ENCODE results near the gene TBC1D8B.

GRCh38 chrX:106894978-106895452, 92.5 kb downstream of the TBC1D8B start:
- TF ChIP-seq CTCF (conservative IDR thresholded peaks at IDR 0.05; ENCODE audit: low read depth, low read length) (no peak), POLR2A (IDR thresholded peaks at IDR 0.05; ENCODE audit: low read depth, low read length) (no peak), FOS (IDR thresholded peaks at IDR 0.05; ENCODE audit: low read depth, low read length) (peak; percentile 28; the same call in 1 of the 2 replicates), CEBPB (IDR thresholded peaks at IDR 0.05; ENCODE audit: low read depth, low read length) (no peak), RCOR1 (IDR thresholded peaks at IDR 0.05; ENCODE audit: insufficient replicate concordance, low read length) (no peak), RFX5 (IDR thresholded peaks at IDR 0.05; ENCODE audit: low read depth, low read length) (no peak)
